Effector memory CD8-positive, alpha-beta T cell (primary cell): ENCODE data around the gene LSM4.
A peak's percentile ranks its signal among the peaks of the same experiment; 100 is the strongest.
"Not testable (repeated sequence)": the region's sequence is repeated elsewhere in the genome, so short reads cannot be mapped to it uniquely, and the experiment has no call there.

Experiments used
- ATAC-seq: fragments of 150-1000 bp; cut with Tn5 transposase; replicated peaks from 2 replicates; pipeline ENCODE4 v1.10.0; 2021; ENCODE audit warnings: mild to moderate bottlenecking, moderate library complexity
- DNase-seq, 3 experiments: peaks; one replicate each; pipeline ENCODE4 v3.0.0; 2021
- H3K27ac Mint-ChIP-seq, 2 donors: one replicate each; pipeline ENCODE4 v1.8.0; 2022; ENCODE audit warnings: mild to moderate bottlenecking in 2 of 2, mixed read lengths in 2 of 2, moderate library complexity in 2 of 2
- H3K27me3 Mint-ChIP-seq, 2 donors: one replicate each; pipeline ENCODE4 v1.8.0; 2022; ENCODE audit warnings: mixed read lengths in 2 of 2
- H3K36me3 Mint-ChIP-seq: one replicate; pipeline ENCODE4 v1.8.0; 2022; ENCODE audit warnings: mild to moderate bottlenecking, moderate library complexity, mixed read lengths; ENCODE audit not compliant: insufficient read depth
- H3K4me1 Mint-ChIP-seq, 2 donors: one replicate each; pipeline ENCODE4 v1.8.0; 2022; ENCODE audit warnings: low read depth in 2 of 2, mixed read lengths in 2 of 2
- H3K4me3 Mint-ChIP-seq, 2 donors: one replicate each; pipeline ENCODE4 v1.8.0; 2022; ENCODE audit warnings: mild to moderate bottlenecking in 2 of 2, mixed read lengths in 2 of 2, moderate library complexity in 2 of 2
- H3K9me3 Mint-ChIP-seq, 2 donors: one replicate each; pipeline ENCODE4 v1.8.0; 2022; ENCODE audit warnings: mixed read lengths in 2 of 2

The LSM4 gene

GRCh38 chr19:18333680-18334079 lies 10.8 kb upstream of the LSM4 start:
- no peak for DNase-seq
- Mint-ChIP-seq H3K4me1 (peaks cover 0 to 4% of the 10 kb centered on the region in 2 donors), H3K27ac (no peak overlapping the region), H3K4me3 (no peak overlapping the region), H3K9me3 (no peaks in the 10 kb centered on the region), H3K27me3 (no peaks in the 10 kb centered on the region), H3K36me3 (no peaks in the 10 kb centered on the region)
- ATAC-seq, result no peak

- Mint-ChIP-seq H3K4me1 (peaks cover 3 to 9% of the 10 kb centered on the region in 2 donors), H3K27me3 (no peaks in the 10 kb centered on the region), H3K36me3 (no peaks in the 10 kb centered on the region)
Observed at GRCh38 chr19:18332917-18333530, 10.1 kb upstream of the LSM4 start.

GRCh38 chr19:18330868-18331267 lies 8.0 kb upstream of the LSM4 start:
- no peak overlapping the region for H3K27ac Mint-ChIP-seq
- H3K4me3 Mint-ChIP-seq, result no peak overlapping the region
- peaks cover 3 to 9% of the 10 kb centered on the region in 2 donors for H3K4me1 Mint-ChIP-seq
- DNase-seq (no peak), ATAC-seq (no peak)
- H3K27me3 Mint-ChIP-seq, result no peaks in the 10 kb centered on the region
- H3K36me3 Mint-ChIP-seq, result no peaks in the 10 kb centered on the region
- H3K9me3 Mint-ChIP-seq, result no peaks in the 10 kb centered on the region

More at GRCh38 chr19:18332917-18333530, 10.1 kb upstream of the LSM4 start:
- DNase-seq, result no peak
- Mint-ChIP-seq H3K4me3 (no peak overlapping the region), H3K9me3 (no peaks in the 10 kb centered on the region), H3K27ac (no peak overlapping the region)
- ATAC-seq, result no peak

- no peak overlapping the region for H3K27ac Mint-ChIP-seq
- H3K4me3 Mint-ChIP-seq, result no peak overlapping the region
- no peaks in the 10 kb centered on the region for H3K9me3 Mint-ChIP-seq
- peaks cover 3 to 9% of the 10 kb centered on the region in 2 donors for H3K4me1 Mint-ChIP-seq
- no peaks in the 10 kb centered on the region for H3K36me3 Mint-ChIP-seq
- no peak for ATAC-seq
- H3K27me3 Mint-ChIP-seq, result no peaks in the 10 kb centered on the region
- no peak for DNase-seq
Observed at GRCh38 chr19:18329035-18329376, 6.1 kb upstream of the LSM4 start.

- no peaks in the 10 kb centered on the region for H3K36me3 Mint-ChIP-seq
- no peaks in the 10 kb centered on the region for H3K9me3 Mint-ChIP-seq
- H3K4me1 Mint-ChIP-seq, result peaks cover 5 to 9% of the 10 kb centered on the region in 2 donors
- DNase-seq (peak; percentile 80 to 82 (median 81)), ATAC-seq (peak; percentile 96)
- peak overlapping the region in 1 of 2 donors; percentile 13 for H3K27ac Mint-ChIP-seq
- H3K27me3 Mint-ChIP-seq, result no peaks in the 10 kb centered on the region
- peak overlapping the region; percentile 49 to 55 for H3K4me3 Mint-ChIP-seq
Observed at GRCh38 chr19:18328340-18329034, 5.6 kb upstream of the LSM4 start.

GRCh38 chr19:18326772-18327171 lies 3.9 kb upstream of the LSM4 start:
- Mint-ChIP-seq H3K27ac (no peak overlapping the region), H3K36me3 (peaks cover 10% of the 10 kb centered on the region), H3K9me3 (no peaks in the 10 kb centered on the region), H3K4me3 (no peak overlapping the region), H3K4me1 (peaks cover 16 to 23% of the 10 kb centered on the region in 2 donors), H3K27me3 (no peaks in the 10 kb centered on the region)
- DNase-seq (no peak), ATAC-seq (no peak)

GRCh38 chr19:18324373-18324731 lies 1.5 kb upstream of the LSM4 start:
- H3K27me3 Mint-ChIP-seq, DNase-seq, ATAC-seq, H3K9me3 Mint-ChIP-seq: not testable (repeated sequence)
- peaks cover 14% of the 10 kb centered on the region for H3K36me3 Mint-ChIP-seq
- H3K4me1 Mint-ChIP-seq, result peaks cover 33 to 34% of the 10 kb centered on the region in 2 donors
- H3K4me3 Mint-ChIP-seq, result peak overlapping the region in 1 of 2 donors; percentile 55
- peak overlapping the region; percentile 92 to 94 for H3K27ac Mint-ChIP-seq

GRCh38 chr19:18322318-18322758 lies 538 bp downstream of the LSM4 start:
- DNase-seq, result no peak
- no peak for ATAC-seq
- Mint-ChIP-seq H3K27ac (peak overlapping the region; percentile 92 to 94), H3K4me1 (peaks cover 41 to 45% of the 10 kb centered on the region in 2 donors), H3K9me3 (no peaks in the 10 kb centered on the region), H3K36me3 (peaks cover 26% of the 10 kb centered on the region), H3K4me3 (peak overlapping the region; percentile 83 to 84), H3K27me3 (no peaks in the 10 kb centered on the region)

- H3K9me3 Mint-ChIP-seq, result no peaks in the 10 kb centered on the region
- peaks cover 28% of the 10 kb centered on the region for H3K36me3 Mint-ChIP-seq
- DNase-seq (no peak), ATAC-seq (no peak)
- H3K27me3 Mint-ChIP-seq, result no peaks in the 10 kb centered on the region
- peaks cover 41 to 45% of the 10 kb centered on the region in 2 donors for H3K4me1 Mint-ChIP-seq
- H3K4me3 Mint-ChIP-seq, result peak overlapping the region; percentile 83 to 84
- peak overlapping the region; percentile 71 to 92 for H3K27ac Mint-ChIP-seq
Observed at GRCh38 chr19:18321734-18322102, 1.2 kb downstream of the LSM4 start.

GRCh38 chr19:18320865-18321733 lies 1.8 kb downstream of the LSM4 start:
- H3K27me3 Mint-ChIP-seq, result no peaks in the 10 kb centered on the region
- ATAC-seq (no peak), DNase-seq (no peak)
- peak overlapping the region; percentile 83 to 84 for H3K4me3 Mint-ChIP-seq
- H3K9me3 Mint-ChIP-seq, result no peaks in the 10 kb centered on the region
- peaks cover 33% of the 10 kb centered on the region for H3K36me3 Mint-ChIP-seq
- peak overlapping the region; percentile 82 to 92 for H3K27ac Mint-ChIP-seq
- peaks cover 41 to 45% of the 10 kb centered on the region in 2 donors for H3K4me1 Mint-ChIP-seq

- Mint-ChIP-seq H3K9me3 (no peaks in the 10 kb centered on the region), H3K36me3 (peaks cover 41% of the 10 kb centered on the region), H3K4me3 (peak overlapping the region; percentile 71 to 80), H3K27me3 (no peaks in the 10 kb centered on the region), H3K4me1 (peaks cover 44 to 45% of the 10 kb centered on the region in 2 donors), H3K27ac (peak overlapping the region; percentile 82 to 92)
- DNase-seq, result no peak
- no peak for ATAC-seq
Observed at GRCh38 chr19:18319591-18320135, 3.2 kb downstream of the LSM4 start.

GRCh38 chr19:18317961-18318800 lies 4.7 kb downstream of the LSM4 start:
- peak overlapping the region; percentile 66 to 80 for H3K4me3 Mint-ChIP-seq
- ATAC-seq (peak; percentile 64), DNase-seq (peak; percentile 35 to 44 (median 43))
- peaks cover 40% of the 10 kb centered on the region in 2 donors for H3K4me1 Mint-ChIP-seq
- no peaks in the 10 kb centered on the region for H3K27me3 Mint-ChIP-seq
- peaks cover 44% of the 10 kb centered on the region for H3K36me3 Mint-ChIP-seq
- H3K9me3 Mint-ChIP-seq, result no peaks in the 10 kb centered on the region
- peak overlapping the region; percentile 82 to 92 for H3K27ac Mint-ChIP-seq
